Upper lobe of left lung (tissue), 6 donors: ENCODE measurements around the gene CCNA1. TPM values are rescaled to one million over a fixed set of nuclear protein-coding genes. Genes with fewer than 3 reads are reported as not detected.

Source experiments
- ATAC-seq, 2 donors: fragments of 200-7000 bp; cut with Tn5 transposase; one replicate each; pipeline ENCODE4 v1.9.1; 2022; ENCODE audit warnings: mild to moderate bottlenecking in 2 of 2, moderate library complexity in 2 of 2; ENCODE audit not compliant: low FRiP score in 2 of 2
- DNase-seq, 2 donors: peaks; one replicate each; pipeline ENCODE4 v3.0.0-alpha.2; 2019 to 2020
- H3K27ac ChIP-seq, 4 donors: fragments of 200-600 bp; sonication (generic); one replicate each; pipeline ENCODE4 v1.5.1; 2016 to 2019
- H3K27me3 ChIP-seq, 4 donors: fragments of 200-600 bp; sonication (generic); one replicate each; pipeline ENCODE4 v1.5.1; 2017 to 2019
- H3K36me3 ChIP-seq, 4 donors: fragments of 200-600 bp; sonication (generic); one replicate each; pipeline ENCODE4 v1.5.1; 2016 to 2019
- H3K4me1 ChIP-seq, 4 donors: fragments of 200-600 bp; sonication (generic); one replicate each; pipeline ENCODE4 v1.5.1; 2018 to 2019
- H3K4me3 ChIP-seq, 4 donors: fragments of 200-600 bp; sonication (generic); one replicate each; pipeline ENCODE4 v1.5.1; 2017 to 2019; ENCODE audit warnings: mild to moderate bottlenecking in 2 of 4, moderate library complexity in 1 of 4
- H3K9me3 ChIP-seq, 4 donors: fragments of 200-600 bp; sonication (generic); one replicate each; pipeline ENCODE4 v1.5.1; 2018 to 2019
- CTCF ChIP-seq, 6 experiments: fragments of 450-650 bp in 4 of 6; fragments of 200-600 bp in 2 of 6; sonication (generic) in 2 of 6; IDR thresholded peaks; one replicate each; pipeline ENCODE4 v1.5.1; 2016 to 2019; ENCODE audit warnings: antibody characterized with exemption in 6 of 6
- EP300 ChIP-seq, 4 donors: sonication (generic); formaldehyde crosslinking; IDR thresholded peaks; one replicate each; pipeline ENCODE4 v1.5.1; 2017; ENCODE audit warnings: antibody characterized with exemption in 4 of 4, control low read depth in 2 of 4
- POLR2A ChIP-seq, 4 donors: fragments of 450-650 bp; IDR thresholded peaks; one replicate each; pipeline ENCODE4 v1.5.1; 2016 to 2017; ENCODE audit warnings: antibody characterized with exemption in 4 of 4, mild to moderate bottlenecking in 2 of 4
- POLR2AphosphoS5 ChIP-seq, 2 donors: sonication (generic); formaldehyde crosslinking; IDR thresholded peaks; one replicate each; pipeline ENCODE4 v1.5.1; 2017; ENCODE audit warnings: antibody characterized with exemption in 2 of 2
- WGBS, 2 donors: methylation state at CpG; one replicate each; pipeline ENCODE4 v1.1.5; 2017 to 2018; 5-methylcytosine and 5-hydroxymethylcytosine counted together
- total RNA-seq, 6 donors: library from RNA; depleted of rRNA in 4 of 6; stranded (reverse); fragments of >200 nt in 4 of 6; gene quantifications; one replicate each; pipeline versions ENCODE4 v1.1.0 to v1.2.1, GENCODE V29; 2016 to 2021
- donor health status: DM: no; HTN: no; CAD: no; lungs with moderate emphysema.
- donor health status: DM: no; HTN: yes; CAD: no; lungs with severe emphysema.

The CCNA1 gene
- total RNA-seq, 6 donors from 2014 or later: 0.31 to 2.4 (median 1.7) TPM; not detected in 2

DNA sequence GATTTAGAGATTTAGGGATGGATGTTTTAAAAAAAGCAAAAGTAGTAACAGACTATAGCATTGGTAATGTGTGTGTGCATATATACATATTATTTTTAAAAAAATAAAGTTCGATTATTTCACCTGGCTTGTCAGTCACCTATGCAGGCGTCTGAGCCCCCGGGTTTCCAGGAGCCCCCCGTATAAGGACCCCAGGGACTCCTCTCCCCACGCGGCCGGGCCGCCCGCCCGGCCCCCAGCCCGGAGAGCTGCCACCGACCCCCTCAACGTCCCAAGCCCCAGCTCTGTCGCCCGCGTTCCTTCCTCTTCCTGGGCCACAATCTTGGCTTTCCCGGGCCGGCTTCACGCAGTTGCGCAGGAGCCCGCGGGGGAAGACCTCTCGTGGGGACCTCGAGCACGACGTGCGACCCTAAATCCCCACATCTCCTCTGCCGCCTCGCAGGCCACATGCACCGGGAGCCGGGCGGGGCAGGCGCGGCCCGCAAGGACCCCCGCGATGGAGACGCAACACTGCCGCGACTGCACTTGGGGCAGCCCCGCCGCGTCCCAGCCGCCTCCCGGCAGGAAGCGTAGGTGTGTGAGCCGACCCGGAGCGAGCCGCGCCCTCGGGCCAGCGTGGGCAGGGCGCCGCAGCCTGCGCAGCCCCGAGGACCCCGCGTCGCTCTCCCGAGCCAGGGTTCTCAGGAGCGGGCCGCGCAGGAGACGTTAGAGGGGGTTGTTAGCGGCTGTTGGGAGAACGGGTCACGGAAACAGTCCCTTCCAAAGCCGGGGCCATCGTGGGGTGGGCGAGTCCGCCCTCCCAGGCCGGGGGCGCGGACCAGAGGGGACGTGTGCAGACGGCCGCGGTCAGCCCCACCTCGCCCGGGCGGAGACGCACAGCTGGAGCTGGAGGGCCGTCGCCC, 840 bp upstream of the CCNA1 start:
- TF ChIP-seq POLR2A (IDR thresholded peaks at IDR 0.05): no peak
- TF ChIP-seq POLR2AphosphoS5 (IDR thresholded peaks at IDR 0.05): no peak
- TF ChIP-seq EP300 (IDR thresholded peaks at IDR 0.05): no peak
- ATAC-seq (peak; percentile 63 to 83), DNase-seq (peak; percentile 27 to 89)
- Histone ChIP-seq H3K36me3 (no peaks in the 10 kb centered on the region), H3K4me3 (peak overlapping the region; percentile 37 to 55 (median 44)), H3K27ac (no peak overlapping the region), H3K9me3 (no peaks in the 10 kb centered on the region), H3K27me3 (peaks cover 3 to 27% (median 9%) of the 10 kb centered on the region in 4 donors), H3K4me1 (peaks cover 17 to 29% (median 25%) of the 10 kb centered on the region in 4 donors)
- 2 to 4% methylated on average over 23 to 67 of the region's 85 CpGs for WGBS, 2 donors

DNA sequence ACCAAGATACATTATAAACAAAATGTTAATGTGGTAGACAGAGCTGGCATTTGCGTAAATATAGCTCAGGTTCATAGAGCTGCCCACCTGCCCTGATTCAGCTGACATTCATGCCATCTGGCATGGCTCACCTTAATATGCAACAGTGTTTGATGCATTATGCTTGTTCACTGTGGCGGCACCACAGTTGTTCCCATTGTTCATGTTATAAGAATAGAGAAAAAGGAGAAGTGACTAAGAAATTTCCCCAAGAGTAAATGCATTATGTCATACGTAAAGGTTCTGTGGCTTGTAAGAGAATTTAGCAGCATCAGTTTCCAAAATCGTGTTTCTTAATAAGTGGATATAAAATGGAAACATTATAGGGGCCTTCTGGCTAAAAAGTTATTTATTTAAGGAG, 4.5 kb downstream of the CCNA1 start:
- Histone ChIP-seq H3K36me3 (no peaks in the 10 kb centered on the region), H3K4me3 (no peak overlapping the region), H3K27ac (no peak overlapping the region), H3K4me1 (peaks cover 8 to 12% (median 12%) of the 10 kb centered on the region in 4 donors), H3K9me3 (no peaks in the 10 kb centered on the region), H3K27me3 (peaks cover 0 to 8% (median 3%) of the 10 kb centered on the region in 4 donors)
- TF ChIP-seq EP300 (IDR thresholded peaks at IDR 0.05) (no peak), POLR2AphosphoS5 (IDR thresholded peaks at IDR 0.05) (no peak), POLR2A (IDR thresholded peaks at IDR 0.05) (no peak), CTCF (IDR thresholded peaks at IDR 0.05) (no peak)
- no peak for ATAC-seq
- WGBS, 2 donors: 66 to 72% methylated on average over 4 of the region's 4 CpGs
- no peak for DNase-seq

DNA sequence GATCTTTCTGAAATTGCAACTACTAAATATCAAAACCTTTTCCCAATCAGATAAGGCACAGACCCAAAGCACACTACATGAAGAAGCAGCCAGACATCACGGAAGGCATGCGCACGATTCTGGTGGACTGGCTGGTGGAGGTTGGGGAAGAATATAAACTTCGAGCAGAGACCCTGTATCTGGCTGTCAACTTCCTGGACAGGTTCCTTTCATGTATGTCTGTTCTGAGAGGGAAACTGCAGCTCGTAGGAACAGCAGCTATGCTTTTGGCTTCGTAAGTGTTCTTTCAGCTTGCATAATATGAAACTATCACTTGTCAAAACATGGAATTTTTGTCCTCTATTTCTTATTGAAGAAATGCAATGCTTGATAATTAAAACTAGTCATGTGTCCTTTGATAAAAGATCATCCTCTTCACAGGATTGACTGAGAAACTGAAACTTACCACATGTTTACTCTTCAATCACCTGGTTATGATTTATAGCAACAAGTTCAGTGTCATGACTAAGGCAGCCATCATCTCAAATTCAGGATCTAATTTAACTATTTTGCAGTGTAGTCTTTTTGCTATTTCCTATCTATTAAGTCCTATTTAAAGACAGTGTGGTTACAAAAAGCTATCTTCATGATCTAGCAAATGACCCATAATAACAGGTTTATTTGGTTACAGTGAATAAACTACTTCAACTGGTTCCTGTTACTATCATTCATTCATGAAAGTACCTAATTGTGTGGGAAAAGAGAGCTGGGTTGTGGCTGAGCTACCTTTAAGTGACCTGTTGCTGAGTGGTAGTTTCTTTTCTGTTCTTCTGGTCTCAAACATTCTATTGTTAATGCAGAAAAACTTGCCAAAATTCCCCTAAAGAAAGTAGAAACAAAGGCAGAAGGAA, 6.5 kb downstream of the CCNA1 start:
- H3K4me3 ChIP-seq: no peak overlapping the region
- no peaks in the 10 kb centered on the region for H3K9me3 ChIP-seq
- WGBS, 2 donors: 60 to 74% methylated on average over 6 of the region's 6 CpGs
- DNase-seq (no peak), ATAC-seq (no peak)
- no peaks in the 10 kb centered on the region for H3K27me3 ChIP-seq
- H3K4me1 ChIP-seq: no peaks in the 10 kb centered on the region
- no peaks in the 10 kb centered on the region for H3K36me3 ChIP-seq
- H3K27ac ChIP-seq: no peak overlapping the region
- TF ChIP-seq EP300 (IDR thresholded peaks at IDR 0.05): no peak
- TF ChIP-seq POLR2AphosphoS5 (IDR thresholded peaks at IDR 0.05): no peak
- no peak for TF ChIP-seq CTCF (IDR thresholded peaks at IDR 0.05)
- TF ChIP-seq POLR2A (IDR thresholded peaks at IDR 0.05): no peak

- DNase-seq: no peak
- no peak for ATAC-seq
- TF ChIP-seq POLR2AphosphoS5 (IDR thresholded peaks at IDR 0.05) (no peak), CTCF (IDR thresholded peaks at IDR 0.05) (no peak), POLR2A (IDR thresholded peaks at IDR 0.05) (no peak), EP300 (IDR thresholded peaks at IDR 0.05) (no peak)
- no peak overlapping the region for H3K4me3 ChIP-seq
- no peaks in the 10 kb centered on the region for H3K27me3 ChIP-seq
- WGBS, 2 donors: 64 to 74% methylated on average over 5 of the region's 5 CpGs
- no peaks in the 10 kb centered on the region for H3K4me1 ChIP-seq
- no peaks in the 10 kb centered on the region for H3K36me3 ChIP-seq
- no peak overlapping the region for H3K27ac ChIP-seq
- H3K9me3 ChIP-seq: no peaks in the 10 kb centered on the region
Measured at GRCh38 chr13:36445278-36445677, 13.0 kb downstream of the CCNA1 start.

DNA sequence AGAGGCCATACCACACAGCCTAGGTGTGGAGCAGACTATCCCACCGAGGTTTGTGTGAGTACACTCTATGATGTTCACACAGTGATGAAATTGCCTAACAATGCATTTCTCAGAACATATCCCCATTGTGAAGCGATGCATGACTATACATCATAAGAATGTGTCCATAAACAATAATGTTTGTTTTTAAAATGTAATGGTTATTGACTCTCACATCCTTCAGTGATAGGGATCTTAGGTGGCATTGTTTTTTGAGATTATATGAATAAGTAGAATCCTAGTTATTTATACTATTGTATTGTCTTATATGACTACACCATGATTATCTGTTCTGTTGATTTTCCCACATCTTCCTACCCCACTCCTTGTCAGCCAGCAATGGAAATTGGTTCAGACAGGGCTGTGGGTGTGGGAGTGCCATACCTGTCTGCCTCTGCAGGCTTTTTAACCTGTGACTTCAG, 13.6 kb downstream of the CCNA1 start:
- H3K4me3 ChIP-seq: no peak overlapping the region
- H3K9me3 ChIP-seq: no peaks in the 10 kb centered on the region
- 75 to 81% methylated on average over 2 of the region's 2 CpGs for WGBS, 2 donors
- DNase-seq (no peak), ATAC-seq (no peak)
- TF ChIP-seq POLR2A (IDR thresholded peaks at IDR 0.05) (no peak), EP300 (IDR thresholded peaks at IDR 0.05) (no peak), POLR2AphosphoS5 (IDR thresholded peaks at IDR 0.05) (no peak), CTCF (IDR thresholded peaks at IDR 0.05) (no peak)
- no peaks in the 10 kb centered on the region for H3K4me1 ChIP-seq
- no peaks in the 10 kb centered on the region for H3K36me3 ChIP-seq
- H3K27me3 ChIP-seq: no peaks in the 10 kb centered on the region
- no peak overlapping the region for H3K27ac ChIP-seq
